AG04449 (cell line): ENCODE results near the gene SLC25A1.
A peak's percentile ranks its signal among the peaks of the same experiment; 100 is the strongest.

ENCODE experiments used
- CTCF ChIA-PET: fragments of 350-600 bp; formaldehyde crosslinking; extraction: SDS; loops from one replicate; lab custom pipeline; 2021; ENCODE audit warnings: antibody characterized with exemption; lab: Yijun Ruan, JAX
- POLR2A ChIA-PET: fragments of 400-600, 350-600 bp; formaldehyde crosslinking; extraction: SDS; loops from one replicate; lab custom pipeline; 2020; ENCODE audit warnings: antibody characterized with exemption, inconsistent platforms; lab: Yijun Ruan, JAX
- DNase-seq: peaks from one replicate; pipeline ENCODE4 v3.0.0-alpha.2; 2010; ENCODE audit warnings: low read depth, low spot score
- H3K4me3 ChIP-seq: 2 replicates; pipeline ENCODE4 v1.5.1; 2011; ENCODE audit warnings: low read depth, mild to moderate bottlenecking, control low read depth, low read length
- CTCF ChIP-seq: IDR thresholded peaks from one replicate; pipeline ENCODE4 v1.5.1; 2011; ENCODE audit warnings: mild to moderate bottlenecking, moderate library complexity, low read length, control low read depth, inconsistent platforms; ENCODE audit not compliant: insufficient read depth; ENCODE audit errors: missing control alignments

Gene SLC25A1

GRCh38 chr22:19178657-19179496, at the start of gene SLC25A1:
SLC25A1 (minus strand) TSS chr22:19178736; CDS start chr22:19178673, 63 bp downstream.
- CTCF ChIA-PET: interaction anchor here (0.6 to 2.5 kb wide), 19 partner anchors 8 to 451 kb away, joined by 3 to 16 read pairs (median 4); partner anchors contain the start of genes CLTCL1 and ESS2
- peak within 1 kb of the TSS; percentile 71 for H3K4me3 ChIP-seq
- no peak for TF ChIP-seq CTCF
- no peak for DNase-seq
- POLR2A ChIA-PET: interaction anchor here (0.6 to 1.0 kb wide), 2 partner anchors 113 to 127 kb away, joined by 3 to 4 read pairs; partner anchors contain the start of gene CLTCL1

GRCh38 chr22:19228179-19228578, 49.6 kb upstream of the SLC25A1 start:
- ChIA-PET CTCF (no interaction called here), POLR2A (no interaction called here)
- TF ChIP-seq CTCF: no peak
- DNase-seq: no peak
- no peak overlapping the region for H3K4me3 ChIP-seq

GRCh38 chr22:19226428-19226827, 47.9 kb upstream of the SLC25A1 start:
- ChIA-PET CTCF (interaction anchor here (1.5 kb wide), 1 partner anchor 12 kb away, joined by 3 read pairs; no protein-coding TSS in a partner anchor), POLR2A (no interaction called here)
- no peak for TF ChIP-seq CTCF
- H3K4me3 ChIP-seq: no peak overlapping the region
- no peak for DNase-seq

- ChIA-PET CTCF (interaction anchor here (0.7 kb wide), 1 partner anchor 17 kb away, joined by 3 read pairs; no protein-coding TSS in a partner anchor), POLR2A (no interaction called here)
- no peak overlapping the region for H3K4me3 ChIP-seq
- no peak for DNase-seq
- no peak for TF ChIP-seq CTCF
Measured at GRCh38 chr22:19225560-19225959, 47.0 kb upstream of the SLC25A1 start.

GRCh38 chr22:19224985-19225384, 46.4 kb upstream of the SLC25A1 start:
- no peak for TF ChIP-seq CTCF
- DNase-seq: no peak
- H3K4me3 ChIP-seq: no peak overlapping the region
- CTCF ChIA-PET: interaction anchor here (0.7 kb wide), 1 partner anchor 18 kb away, joined by 3 read pairs; no protein-coding TSS in a partner anchor
- POLR2A ChIA-PET: no interaction called here

- no peak for TF ChIP-seq CTCF
- ChIA-PET POLR2A (no interaction called here), CTCF (no interaction called here)
Measured at GRCh38 chr22:19224557-19224956, 46.0 kb upstream of the SLC25A1 start.

More at GRCh38 chr22:19224557-19224956, 46.0 kb upstream of the SLC25A1 start:
- no peak overlapping the region for H3K4me3 ChIP-seq
- DNase-seq: no peak
